ENCODE data around the gene PRICKLE1. TPM values are rescaled to one million over a fixed set of nuclear protein-coding genes. Genes with fewer than 3 reads are reported as not detected.

Gene PRICKLE1
- total RNA-seq (2021; ENCODE audit: unreplicated experiment): 20.1 TPM
- 9.1 TPM for polyA plus RNA-seq (2012; ENCODE audit: insufficient read length)
- Bru-seq, nascent RNA: percentile 88 among the genes with signal in this experiment
- percentile 72 among the genes with signal in this experiment for BruChase-seq, experiment 1, labeled RNA remaining after a 2-hour chase
- BruChase-seq, experiment 2, labeled RNA remaining after a 6-hour chase: percentile 70 among the genes with signal in this experiment
- long read RNA-seq, full-length matches to known transcripts: 15 of 34 reads
- long read RNA-seq, partial matches to known transcripts: 2 of 34 reads
- long read RNA-seq, other reads (novel, unspliced or antisense): 17 of 34 reads

- H3K36me3 ChIP-seq (ENCODE audit: control insufficient read depth, insufficient read depth, low read length): no peaks in the 10 kb centered on the region
- H3K9me3 ChIP-seq (ENCODE audit: control insufficient read depth, insufficient read depth, low read depth, low read length): no peaks in the 10 kb centered on the region
- in situ Hi-C loops (cut with HindIII; ENCODE audit: low pct_unique_long_range_greater_than_20kb, low sequenced_read_pairs): no loop called here
- BruUV-seq (replicated peaks): no TSS peak
- H3K4me3 ChIP-seq (ENCODE audit: low read depth in 2 of 2, low read length in 2 of 2): peak within 1 kb of the TSS; percentile 64 to 67
- H3K27ac ChIP-seq (ENCODE audit: low read length): peak within 1 kb of the TSS; percentile 77
- intact Hi-C loops (cut with micrococcal nuclease; ENCODE audit: unreplicated experiment): loop anchor here (5.0 to 10.0 kb wide), 2 partner anchors 205 to 693 kb away; no protein-coding TSS in a partner anchor
- ChIA-PET CTCF (no interaction called here), POLR2A (interaction anchor here (0.7 kb wide), 1 partner anchor 105 kb away, joined by 9 read pairs; no protein-coding TSS in a partner anchor)
- no peak for DNase-seq (ENCODE audit: low read depth, low spot score)
- peaks cover 19% of the 10 kb centered on the region for H3K4me1 ChIP-seq (ENCODE audit: control insufficient read depth, insufficient read depth, low read length)
- ATAC-seq: peak; percentile 79
- TF ChIP-seq CTCF (IDR thresholded peaks at IDR 0.05): no peak
- TF ChIP-seq POLR2AphosphoS5 (IDR thresholded peaks at IDR 0.05; ENCODE audit: low read depth, low read length): no peak
- TF ChIP-seq SIN3A (IDR thresholded peaks at IDR 0.05; ENCODE audit: borderline replicate concordance, insufficient read depth, low read depth, low read length): no peak
- no peak for TF ChIP-seq REST (IDR thresholded peaks at IDR 0.05; ENCODE audit: insufficient read depth in 1 of 2, low read depth in 2 of 2, low read length in 1 of 2)
- TF ChIP-seq TCF7L2 (IDR thresholded peaks at IDR 0.05; ENCODE audit: low read depth, low read length): no peak
- peaks cover 15% of the 10 kb centered on the region for H3K27me3 ChIP-seq (ENCODE audit: control insufficient read depth, insufficient read depth, low read length)
Observed at GRCh38 chr12:42589465-42590329, at the start of gene PRICKLE1. TSS of gene PRICKLE1 (minus strand) at chr12:42589746. CDS start at chr12:42472516, 117,230 bp downstream.

DNA sequence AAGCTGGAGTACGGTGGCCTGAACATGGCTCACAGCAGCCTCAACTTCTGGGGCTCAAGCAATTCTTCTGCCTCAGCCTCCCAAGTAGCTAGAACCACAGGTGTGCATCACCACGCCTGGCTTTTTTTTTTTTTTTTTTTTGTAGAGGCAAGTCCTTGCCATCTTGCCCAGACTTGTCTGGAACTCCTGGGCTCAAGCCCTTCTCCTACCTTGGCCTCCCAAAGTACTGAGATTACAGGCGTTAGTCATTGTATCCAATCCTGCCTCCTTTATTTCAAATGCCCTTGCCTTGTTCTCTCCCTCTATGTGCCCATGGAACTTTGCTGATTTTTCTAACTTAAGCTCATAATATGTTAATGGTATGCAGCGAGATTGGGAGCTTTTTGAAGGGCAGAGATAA lies 49.2 kb upstream of the PRICKLE1 start:
- Histone ChIP-seq H3K27me3 (ENCODE audit: control insufficient read depth, insufficient read depth, low read length) (no peaks in the 10 kb centered on the region), H3K27ac (ENCODE audit: low read length) (no peak overlapping the region), H3K4me3 (ENCODE audit: low read depth in 2 of 2, low read length in 2 of 2) (no peak overlapping the region), H3K36me3 (ENCODE audit: control insufficient read depth, insufficient read depth, low read length) (no peaks in the 10 kb centered on the region), H3K9me3 (ENCODE audit: control insufficient read depth, insufficient read depth, low read depth, low read length) (no peaks in the 10 kb centered on the region), H3K4me1 (ENCODE audit: control insufficient read depth, insufficient read depth, low read length) (no peaks in the 10 kb centered on the region)
- DNase-seq (ENCODE audit: low read depth, low spot score) (no peak), ATAC-seq (no peak)
- ChIA-PET POLR2A (no interaction called here), CTCF (interaction anchor here (0.7 kb wide), 1 partner anchor 25 kb away, joined by 9 read pairs; no protein-coding TSS in a partner anchor)
- intact Hi-C loops (cut with micrococcal nuclease; ENCODE audit: unreplicated experiment) (no loop called here), in situ Hi-C loops (cut with HindIII; ENCODE audit: low pct_unique_long_range_greater_than_20kb, low sequenced_read_pairs) (no loop called here)
- no TSS peak for BruUV-seq (replicated peaks)
- TF ChIP-seq REST (IDR thresholded peaks at IDR 0.05; ENCODE audit: insufficient read depth in 1 of 2, low read depth in 2 of 2, low read length in 1 of 2): no peak
- no peak for TF ChIP-seq CTCF (IDR thresholded peaks at IDR 0.05)
- TF ChIP-seq SIN3A (IDR thresholded peaks at IDR 0.05; ENCODE audit: borderline replicate concordance, insufficient read depth, low read depth, low read length): no peak
- no peak for TF ChIP-seq TCF7L2 (IDR thresholded peaks at IDR 0.05; ENCODE audit: low read depth, low read length)
- no peak for TF ChIP-seq POLR2AphosphoS5 (IDR thresholded peaks at IDR 0.05; ENCODE audit: low read depth, low read length)
